GM20431 (cell line): ENCODE measurements around the gene CLPSL1.

Experiments used
- in situ Hi-C: fragments of 300-500 bp; cut with MseI, MboI; formaldehyde crosslinking; loops from one replicate; pipeline ENCODE4 v1.15.0; 2020; ENCODE audit warnings: low sequenced_read_pairs; ENCODE audit not compliant: unreplicated experiment

Gene CLPSL1

DNA sequence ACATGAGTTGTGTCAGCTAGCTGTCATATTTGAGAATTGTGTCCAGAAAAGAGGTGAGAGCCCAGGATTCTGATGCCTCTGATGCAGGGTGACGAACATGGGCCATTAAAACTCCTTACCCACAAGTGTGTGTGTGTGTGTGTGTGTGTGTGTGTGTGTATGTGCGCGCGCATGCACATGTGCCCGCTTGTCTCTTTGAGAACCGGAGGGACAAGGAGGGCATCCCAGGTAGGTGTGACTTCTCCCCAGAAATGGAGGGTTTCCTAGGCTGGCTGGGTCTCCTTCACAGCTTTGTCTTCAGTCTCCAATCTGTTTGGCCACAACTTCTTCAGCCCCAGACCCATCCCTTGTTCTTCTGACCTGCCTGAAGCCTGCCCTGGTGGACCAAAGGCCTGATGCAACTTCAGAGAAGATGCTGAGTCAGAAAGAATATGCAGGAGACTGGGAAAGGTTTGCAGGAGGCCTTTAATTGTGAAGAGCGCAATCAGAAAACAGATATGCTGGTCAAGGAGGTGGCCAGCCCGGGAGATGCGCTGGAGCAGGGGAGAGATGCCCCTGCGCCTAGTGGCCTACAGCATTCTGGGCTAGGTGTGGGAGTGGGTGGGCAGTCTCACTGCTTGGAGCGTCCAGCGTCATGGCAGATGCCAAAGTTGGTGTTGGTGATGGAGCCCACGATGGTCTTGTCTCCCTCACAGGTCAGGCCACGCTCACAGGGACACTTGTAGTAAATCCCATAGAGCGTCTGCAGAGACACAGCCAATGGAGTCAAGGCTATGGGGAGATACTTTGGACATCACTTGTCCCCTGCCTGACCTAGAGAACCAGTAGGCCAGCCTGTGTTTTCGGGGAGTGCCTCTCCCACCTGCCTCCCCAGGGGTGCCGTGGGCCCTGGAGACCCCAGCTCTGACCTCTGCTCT lies 14.0 kb downstream of the CLPSL1 start:
- in situ Hi-C loops, result no loop called here

DNA sequence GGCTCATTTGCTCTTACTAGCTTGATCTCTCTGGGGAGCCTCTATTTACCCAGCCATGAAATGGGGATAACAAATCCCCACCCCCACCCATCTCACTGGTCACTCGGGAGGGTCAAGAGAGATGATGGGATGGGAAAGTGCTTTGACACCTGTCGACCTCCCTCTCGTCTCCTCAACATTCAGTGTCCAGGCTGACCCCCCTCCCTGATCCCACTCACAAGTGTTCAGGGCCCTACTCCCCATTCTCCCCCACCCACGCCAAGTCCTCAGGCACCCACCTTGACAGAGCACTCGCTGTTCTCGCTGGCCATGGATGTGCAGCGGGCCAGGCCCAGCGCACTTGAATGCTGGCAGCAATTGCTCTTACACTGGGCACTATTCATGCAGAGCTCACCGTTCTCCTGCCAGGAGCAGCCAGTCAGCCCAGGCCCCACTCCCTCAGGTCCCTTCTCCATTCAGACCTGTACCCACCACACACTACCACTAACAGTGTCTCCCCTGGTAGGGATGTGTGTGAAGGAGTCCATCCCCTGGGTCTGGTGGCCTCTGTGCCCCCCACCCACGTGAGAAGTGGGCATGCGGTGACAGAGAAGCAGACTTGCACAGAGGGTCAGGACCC lies 14.7 kb downstream of the CLPSL1 start:
- in situ Hi-C loops, result no loop called here

DNA sequence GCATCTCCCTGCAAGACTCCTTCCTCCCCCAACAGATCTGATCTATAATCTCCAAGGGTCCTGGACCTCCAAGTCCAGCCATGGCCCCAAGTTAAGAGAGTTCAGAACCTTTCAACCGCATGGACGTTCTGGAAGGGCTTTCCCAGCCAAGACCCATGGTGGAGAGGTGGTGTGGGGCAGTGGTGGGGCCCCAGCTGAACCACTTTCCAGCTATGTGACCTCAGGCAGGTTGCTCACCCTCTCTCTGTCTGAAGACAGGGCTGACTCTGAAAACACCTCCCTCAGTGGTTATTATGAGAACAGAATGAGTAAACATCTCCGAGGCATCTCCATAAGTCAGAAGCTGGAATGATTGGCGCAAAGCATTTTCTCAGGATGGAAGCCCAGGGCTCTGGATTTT lies 15.4 kb downstream of the CLPSL1 start:
- in situ Hi-C loops, result no loop called here

DNA sequence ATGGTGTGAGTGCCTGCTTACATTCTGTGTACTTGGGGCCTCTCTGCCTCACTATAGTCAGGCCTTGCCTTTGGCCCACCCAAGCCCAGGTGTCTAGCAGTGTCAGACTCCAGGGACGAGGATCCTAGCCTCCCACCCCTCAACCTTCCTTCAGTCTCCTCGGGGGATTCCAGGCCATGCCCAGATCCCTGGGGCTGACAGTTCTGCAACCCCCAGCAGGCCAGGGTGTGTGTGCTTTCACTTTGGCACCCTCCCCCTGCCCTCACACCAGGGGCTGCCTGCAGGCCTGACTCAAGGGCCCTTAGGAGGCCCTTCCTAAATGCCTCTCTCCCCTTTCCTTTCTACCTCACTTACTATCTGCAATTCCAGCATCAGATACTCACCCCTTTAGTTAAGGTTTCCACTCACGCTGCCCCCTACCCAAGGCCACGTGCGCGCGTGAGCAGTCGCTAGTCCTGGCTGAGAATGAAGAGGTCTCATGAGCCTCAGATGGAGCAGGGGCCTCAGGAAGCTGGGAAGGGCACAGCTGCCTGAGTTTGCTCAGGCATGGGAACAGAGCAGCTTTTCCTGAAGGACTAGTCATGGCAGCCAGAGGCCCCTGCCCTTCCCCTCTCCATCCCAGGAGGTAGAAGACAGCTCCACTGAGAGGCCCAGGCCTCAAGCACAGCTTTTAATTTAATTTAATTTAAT lies 17.2 kb downstream of the CLPSL1 start:
- in situ Hi-C loops, result no loop called here

DNA sequence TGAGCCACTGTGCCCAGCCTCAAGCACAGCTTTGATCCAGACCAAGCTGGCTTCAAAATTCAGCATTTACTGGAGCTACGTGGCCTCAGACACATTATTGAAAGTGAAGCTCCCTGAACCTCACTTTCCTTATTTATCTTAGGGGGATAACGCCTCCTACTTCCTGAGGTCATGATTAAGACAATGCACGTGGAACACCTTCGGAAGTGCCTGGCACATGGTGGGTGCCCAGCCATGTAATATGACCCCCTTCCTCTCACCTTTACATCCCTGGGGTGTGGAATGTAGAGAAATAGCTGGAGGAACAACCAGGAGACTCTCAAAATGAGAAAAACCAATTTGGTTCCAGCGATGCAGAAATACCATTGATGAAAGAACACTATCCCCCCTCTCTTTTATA lies 17.9 kb downstream of the CLPSL1 start:
- in situ Hi-C loops, result no loop called here

DNA sequence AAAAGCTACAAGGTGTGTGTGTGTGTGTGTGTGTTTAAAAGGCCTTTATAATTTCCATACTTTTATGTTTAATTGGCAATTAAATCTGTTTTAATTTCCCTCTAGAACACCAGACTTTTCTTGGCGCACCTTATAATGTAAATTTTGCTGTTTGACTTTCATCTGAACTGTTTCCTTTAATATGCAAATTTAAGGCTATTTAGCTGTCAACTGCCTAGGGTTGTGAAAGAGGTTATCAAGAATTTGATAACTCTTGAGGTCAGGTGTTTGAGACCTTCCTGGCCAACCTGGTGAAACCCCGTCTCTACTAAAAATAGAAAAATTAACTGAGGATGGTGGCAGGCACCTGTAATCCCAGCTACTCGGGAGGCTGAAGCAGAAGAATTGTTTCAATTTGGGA lies 20.3 kb downstream of the CLPSL1 start:
- in situ Hi-C loops, result no loop called here

DNA sequence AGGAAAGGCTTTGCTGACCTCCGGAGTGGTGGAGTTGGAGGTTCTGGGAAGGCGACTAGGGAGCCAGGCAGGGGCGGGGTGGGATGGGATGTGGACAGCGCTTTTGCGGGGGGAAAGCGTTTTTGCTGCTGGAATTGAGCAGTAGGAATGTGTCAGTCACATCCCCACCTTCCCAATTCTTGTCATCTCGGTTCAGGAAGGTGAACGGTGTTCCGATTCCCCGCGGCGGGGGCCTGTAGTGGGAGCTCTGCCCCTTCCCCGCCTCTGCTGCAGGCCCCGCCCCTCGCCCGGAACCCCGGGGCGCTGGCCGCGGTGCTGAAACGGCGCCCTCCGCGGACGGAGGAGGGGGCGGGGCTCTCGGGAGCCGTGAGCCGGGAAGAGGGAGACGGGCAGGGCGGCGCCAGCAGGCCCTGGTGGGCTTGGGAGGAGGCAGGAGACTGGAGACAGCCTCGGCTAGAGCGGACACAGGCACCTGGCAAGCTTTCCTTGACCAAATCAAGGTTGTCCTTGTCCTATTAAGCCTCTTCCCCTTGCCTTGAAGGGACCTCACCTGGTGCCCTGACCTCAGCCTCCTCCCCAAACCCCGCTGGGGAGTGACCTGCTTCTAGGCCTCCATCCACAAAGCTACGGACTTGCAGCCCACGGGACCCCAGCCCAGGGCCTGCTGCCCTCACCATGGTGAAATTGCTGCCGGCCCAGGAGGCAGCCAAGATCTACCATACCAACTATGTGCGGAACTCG lies 24.3 kb downstream of the CLPSL1 start, which contains the start of gene LHFPL5:
LHFPL5 (plus strand) TSS at position 357 of the 741 bp plus-strand sequence; CDS start at position 676, 319 bp downstream.
- in situ Hi-C loops, result no loop called here

DNA sequence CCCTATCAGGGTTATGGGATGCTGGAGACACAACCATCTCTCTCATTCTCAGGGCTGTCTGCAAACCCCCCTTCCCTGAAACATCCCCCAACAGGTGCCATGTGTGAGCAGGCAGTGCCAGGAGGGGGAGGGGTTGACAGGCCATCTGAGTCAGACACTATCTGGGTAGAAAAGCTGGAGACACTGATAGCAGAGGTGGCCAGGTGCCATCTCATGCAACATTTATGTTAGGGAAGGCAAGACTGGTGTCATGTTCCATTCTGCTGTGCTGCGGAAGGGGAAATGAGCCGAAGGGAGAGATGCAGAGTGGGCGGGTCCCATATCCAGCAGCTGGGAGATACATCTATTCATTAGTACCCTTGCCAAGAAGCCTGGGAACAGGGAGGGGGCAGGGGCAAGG lies 27.9 kb downstream of the CLPSL1 start:
- in situ Hi-C loops, result no loop called here

DNA sequence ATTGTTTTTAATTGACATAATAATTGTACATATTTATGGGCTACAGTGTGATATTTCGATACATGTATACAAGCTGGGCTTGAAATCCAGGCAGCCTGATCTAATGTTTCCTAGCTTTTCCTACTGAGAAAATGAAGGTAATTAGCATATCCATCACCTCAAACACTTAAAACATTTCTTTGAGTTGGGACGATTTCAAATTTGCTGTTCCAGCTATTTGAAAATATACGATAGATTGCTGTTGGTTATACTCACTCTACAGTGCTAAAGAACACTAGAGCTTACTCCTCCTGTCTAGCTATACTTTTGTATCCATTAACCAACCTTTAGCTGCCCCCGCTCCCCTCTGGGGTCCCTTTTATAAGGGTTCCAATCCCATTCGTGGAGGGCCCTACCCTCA lies 29.0 kb downstream of the CLPSL1 start:
- in situ Hi-C loops, result no loop called here

DNA sequence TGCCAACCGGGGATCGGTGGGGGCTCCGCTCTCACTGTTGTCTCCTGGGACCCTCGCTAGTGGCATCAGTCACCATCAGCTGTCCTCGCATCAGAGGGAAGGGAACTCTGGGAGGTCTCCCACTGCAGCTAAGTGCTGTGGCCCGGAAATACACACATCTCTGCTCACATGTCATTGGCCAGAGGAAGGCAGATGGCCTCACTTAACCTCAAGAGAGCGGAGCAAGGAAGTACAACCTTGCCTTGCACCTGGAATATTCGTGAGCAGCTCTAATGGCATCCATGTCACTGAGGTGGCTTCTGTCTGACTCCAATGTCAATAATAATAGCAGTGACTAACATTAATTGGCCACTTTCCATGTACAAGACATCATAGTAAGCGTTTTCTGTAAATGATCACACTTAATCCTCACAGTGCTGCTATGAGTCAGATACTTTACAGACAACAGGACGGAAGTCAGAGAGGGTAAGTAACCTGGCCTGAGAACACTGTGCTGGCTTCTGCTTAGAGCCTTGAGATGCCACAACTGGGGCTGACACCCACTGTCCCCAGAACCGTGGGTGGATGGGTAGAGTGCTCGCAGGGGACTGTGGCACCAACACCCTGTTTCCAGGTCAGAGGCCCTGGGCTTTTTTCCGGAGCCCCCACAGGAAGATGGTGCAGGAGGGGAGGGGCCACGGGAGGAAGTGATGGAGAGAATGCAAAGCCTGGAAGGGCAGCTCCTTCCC lies 30.3 kb downstream of the CLPSL1 start:
- in situ Hi-C loops, result no loop called here

DNA sequence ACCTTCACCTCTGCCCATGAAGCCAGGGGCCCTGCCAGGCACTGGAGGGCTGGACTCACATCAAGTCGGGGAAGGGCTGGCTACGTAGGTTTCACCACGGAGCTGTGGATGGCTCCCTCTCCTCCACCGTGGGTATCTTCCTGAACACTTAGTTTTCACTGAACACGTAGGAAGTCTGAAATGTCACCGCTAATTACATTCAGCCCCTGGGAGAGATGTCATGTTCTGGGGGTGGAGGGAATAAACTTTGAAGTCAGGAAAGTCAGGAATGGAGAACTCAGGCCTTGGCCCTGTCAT lies 30.8 kb downstream of the CLPSL1 start:
- in situ Hi-C loops, result no loop called here

DNA sequence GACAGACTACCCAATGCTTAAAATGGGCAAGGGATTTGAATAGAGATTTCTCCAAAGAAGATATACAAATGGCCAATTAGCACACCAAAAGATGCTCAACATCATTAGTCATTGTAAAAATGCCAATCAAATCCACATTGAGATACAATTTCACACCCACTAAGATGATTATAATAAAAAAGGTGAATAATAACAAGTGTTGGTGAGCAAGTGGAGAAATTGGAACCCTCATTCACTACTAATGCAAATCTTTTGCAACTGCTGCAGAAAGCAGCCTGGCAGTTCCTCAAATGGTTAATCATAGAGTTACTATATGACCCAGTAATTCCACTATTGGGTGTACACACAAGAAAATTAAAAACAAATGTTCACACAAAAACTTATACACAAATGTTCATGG lies 36.7 kb downstream of the CLPSL1 start:
- in situ Hi-C loops, result no loop called here

DNA sequence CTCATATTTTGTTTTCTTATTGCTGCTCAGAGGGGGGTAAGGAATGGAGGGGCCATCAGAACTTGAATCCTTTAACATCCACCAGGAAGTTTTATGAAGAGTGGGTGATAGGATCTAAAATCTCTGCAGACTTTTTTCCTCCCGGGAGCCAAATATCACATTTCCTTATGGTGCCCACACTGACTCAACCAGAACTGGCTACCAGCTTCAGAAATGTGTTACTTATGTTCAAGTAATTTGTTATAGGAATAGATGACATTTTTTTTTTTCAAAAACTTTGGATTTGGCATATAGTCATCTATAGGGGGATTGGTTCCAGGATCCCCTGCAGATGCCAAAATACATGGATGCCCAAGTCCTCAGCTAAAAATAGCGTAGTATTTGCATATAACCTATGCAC lies 42.8 kb downstream of the CLPSL1 start:
- in situ Hi-C loops, result no loop called here

DNA sequence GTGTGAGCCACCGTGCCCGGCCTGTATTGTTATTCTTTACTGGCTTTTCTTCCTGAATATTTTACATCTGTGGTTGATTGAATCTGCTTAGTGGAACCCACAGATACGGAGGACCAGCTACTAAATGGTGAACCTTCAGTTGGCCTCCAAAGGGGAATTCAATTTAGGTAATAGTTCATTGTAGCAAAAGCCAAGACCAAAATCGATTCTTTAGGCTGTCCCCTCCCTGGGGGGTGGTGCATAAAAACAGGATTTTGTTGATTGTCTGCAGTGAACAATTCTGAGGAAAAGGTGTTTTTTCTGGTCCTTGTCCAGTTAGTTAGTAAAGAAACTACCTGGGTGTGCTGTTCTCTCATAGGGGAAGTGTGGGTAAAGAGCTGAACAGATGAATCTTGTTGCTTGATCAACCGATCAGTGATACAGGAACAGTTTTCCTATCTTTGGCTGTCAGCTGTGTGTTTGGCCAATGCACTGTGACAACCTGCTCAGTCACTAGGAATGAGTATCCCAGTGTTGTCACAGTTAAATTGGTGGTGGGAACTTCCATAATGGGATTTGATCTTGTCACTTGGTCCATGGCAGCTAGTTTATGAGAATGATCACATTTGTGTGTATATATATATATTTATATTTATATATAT lies 43.9 kb downstream of the CLPSL1 start:
- in situ Hi-C loops, result no loop called here

DNA sequence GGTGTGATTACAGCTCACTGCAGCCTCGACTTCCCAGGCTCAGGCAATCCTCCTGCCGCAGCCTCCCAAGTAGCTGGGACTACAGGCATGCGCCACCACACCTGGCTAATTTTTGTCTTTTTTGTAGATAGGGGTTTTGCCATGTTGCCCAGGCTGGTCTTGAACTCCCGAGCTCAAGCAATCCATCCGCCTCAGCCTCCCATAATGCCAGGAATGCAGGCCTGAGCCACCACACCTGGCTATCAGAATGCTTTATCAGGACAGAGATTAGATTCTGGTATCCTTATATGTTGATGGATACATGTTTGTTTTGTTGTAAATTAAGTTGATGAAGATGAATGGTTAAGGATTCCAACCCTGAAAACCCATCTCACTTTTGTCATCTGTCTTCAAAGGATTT lies 48.5 kb downstream of the CLPSL1 start:
- in situ Hi-C loops, result no loop called here

DNA sequence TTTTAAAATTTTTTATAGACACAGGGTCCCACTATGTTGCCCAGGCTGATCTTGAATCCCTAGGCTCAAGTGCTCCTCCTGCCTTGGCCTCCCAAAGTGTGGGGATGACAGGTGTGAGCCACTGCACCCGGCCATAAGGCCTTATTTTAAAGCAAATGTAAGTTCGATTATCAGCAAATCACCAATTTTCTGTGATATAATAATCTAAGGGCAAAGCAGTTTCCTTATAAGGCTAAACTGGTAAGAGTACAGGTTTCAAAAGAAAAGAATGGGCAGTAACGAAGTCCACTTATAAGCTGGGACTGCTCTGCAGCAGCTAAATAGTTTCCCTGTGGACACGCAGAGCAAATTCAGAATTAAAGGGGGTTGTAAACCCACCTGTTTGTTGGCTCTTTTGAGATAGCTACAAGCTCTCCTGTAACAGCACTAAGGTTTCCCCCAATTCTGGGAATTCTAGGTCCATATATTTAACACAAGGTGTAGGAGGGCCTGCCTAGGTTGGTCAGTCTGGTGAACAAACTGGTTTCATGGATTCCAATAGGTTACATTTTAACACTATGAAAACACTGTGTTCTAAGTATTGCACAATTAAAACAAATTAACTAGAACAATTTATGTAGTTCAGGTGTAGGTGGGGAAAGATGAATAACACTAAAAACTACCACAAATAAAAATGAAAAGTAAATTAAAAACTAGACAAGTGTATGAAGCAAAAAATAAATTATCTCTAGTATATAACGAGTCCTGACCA lies 50.6 kb downstream of the CLPSL1 start:
- in situ Hi-C loops, result no loop called here

DNA sequence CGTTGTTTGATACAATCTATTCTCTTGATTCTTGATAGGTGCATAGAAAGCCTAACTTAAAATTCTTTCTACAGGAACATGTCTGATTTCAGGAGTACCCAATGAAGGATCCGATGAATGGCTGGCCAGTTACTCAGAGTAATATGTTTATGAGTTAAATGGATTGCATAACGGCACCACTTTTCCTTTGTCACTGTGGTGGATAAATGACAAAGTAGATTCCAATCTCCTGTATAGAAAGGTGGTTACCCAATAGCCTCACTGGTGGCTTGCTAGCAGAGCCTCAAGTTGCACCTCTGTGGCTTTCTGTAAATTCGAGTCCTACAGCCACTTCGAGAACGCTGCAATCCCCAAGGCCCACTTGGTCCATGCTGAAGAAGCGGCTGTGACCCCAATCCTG lies 52.7 kb downstream of the CLPSL1 start:
- in situ Hi-C loops, result no loop called here
